Measurements from ENCODE around the gene OOSP2. TPM values are rescaled to one million over a fixed set of nuclear protein-coding genes. Genes with fewer than 3 reads are reported as not detected.
"Not testable (repeated sequence)": the region's sequence is repeated elsewhere in the genome, so short reads cannot be mapped to it uniquely, and the experiment has no call there.

Gene OOSP2
- total RNA-seq, 1 donor from 2014 or later, result not detected

GRCh38 chr11:60056349-60056969 lies 16.2 kb downstream of the OOSP2 start, which contains the start of gene MS4A3:
Gene MS4A3, plus strand, starts transcription at chr11:60056665. Its CDS starts 4,496 bp downstream, at chr11:60061161.
- H3K9me3 Mint-ChIP-seq, result peaks cover 3% of the 10 kb centered on the region
- H3K4me3 Mint-ChIP-seq (ENCODE audit: low read depth), result no peak within 1 kb of the TSS
- no peak for DNase-seq (ENCODE audit: low spot score)
- no peak within 1 kb of the TSS for H3K27ac Mint-ChIP-seq
- no peaks in the 10 kb centered on the region for H3K36me3 Mint-ChIP-seq (ENCODE audit: low read depth)
- H3K27me3 Mint-ChIP-seq (ENCODE audit: low read depth), result peaks cover 2% of the 10 kb centered on the region
- intact Hi-C loops (cut with micrococcal nuclease), result no loop called here
- peaks cover 3% of the 10 kb centered on the region for H3K4me1 Mint-ChIP-seq (ENCODE audit: low read depth)

DNA sequence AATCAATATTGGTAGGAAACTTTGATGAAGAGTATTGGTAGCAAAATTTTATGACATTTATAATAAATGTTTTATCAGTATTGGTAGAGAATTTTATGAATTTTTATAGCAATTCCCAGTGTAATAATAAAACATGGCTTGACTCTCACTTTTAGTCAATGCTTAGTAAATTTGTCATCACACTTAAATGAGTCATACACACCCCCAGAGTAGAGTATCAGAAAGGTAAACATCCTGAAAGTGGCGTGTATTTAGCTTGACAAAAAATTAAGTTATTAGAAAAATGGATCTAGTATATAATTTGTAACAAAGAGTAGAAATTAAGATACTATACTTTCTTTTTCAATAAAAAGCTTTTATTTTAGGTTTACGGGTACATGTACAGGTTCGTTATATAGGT lies 18.8 kb downstream of the OOSP2 start:
- H3K27ac Mint-ChIP-seq, result no peak overlapping the region
- no peaks in the 10 kb centered on the region for H3K36me3 Mint-ChIP-seq (ENCODE audit: low read depth)
- H3K4me3 Mint-ChIP-seq (ENCODE audit: low read depth), result no peak overlapping the region
- no peak for DNase-seq (ENCODE audit: low spot score)
- no peaks in the 10 kb centered on the region for H3K27me3 Mint-ChIP-seq (ENCODE audit: low read depth)
- H3K9me3 Mint-ChIP-seq, result peaks cover 3% of the 10 kb centered on the region
- peaks cover 3% of the 10 kb centered on the region for H3K4me1 Mint-ChIP-seq (ENCODE audit: low read depth)
- intact Hi-C loops (cut with micrococcal nuclease), result no loop called here

DNA sequence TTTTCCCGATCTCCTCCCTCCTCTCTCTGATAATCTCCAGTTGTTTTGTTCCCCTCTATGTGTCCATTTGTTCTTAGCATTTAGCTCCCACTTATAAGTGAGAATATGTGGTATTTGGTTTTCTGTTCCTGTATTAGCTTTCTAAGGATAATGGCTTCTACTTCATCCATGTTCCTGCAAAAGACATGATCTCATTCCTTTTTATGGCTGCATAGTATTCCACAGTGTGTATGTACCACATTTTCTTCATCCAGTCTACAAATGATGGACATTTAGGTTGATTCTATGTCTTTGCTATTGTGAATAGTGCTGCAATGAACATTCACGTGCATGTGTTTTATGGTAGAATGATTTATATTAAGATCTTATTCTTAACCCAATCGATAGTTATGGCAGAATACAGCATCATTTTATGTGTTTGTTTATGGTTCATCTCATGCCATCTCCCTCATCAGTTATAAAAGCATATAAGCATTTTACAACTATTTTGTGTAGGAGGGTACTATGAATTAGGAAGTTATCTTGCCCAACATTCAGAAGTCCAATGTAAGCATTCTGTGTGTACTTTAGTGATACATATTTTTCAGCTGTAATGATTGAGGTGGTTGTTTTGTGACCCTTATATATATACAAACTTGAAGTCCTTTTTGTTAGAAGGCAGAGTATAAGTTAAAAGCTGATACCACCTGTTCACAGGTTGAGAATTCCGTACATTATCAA lies 19.5 kb downstream of the OOSP2 start:
- Mint-ChIP-seq H3K9me3 (peaks cover 3% of the 10 kb centered on the region), H3K27ac (no peak overlapping the region), H3K4me3 (ENCODE audit: low read depth) (no peak overlapping the region), H3K27me3 (ENCODE audit: low read depth) (no peaks in the 10 kb centered on the region), H3K4me1 (ENCODE audit: low read depth) (peaks cover 3% of the 10 kb centered on the region), H3K36me3 (ENCODE audit: low read depth) (no peaks in the 10 kb centered on the region)
- intact Hi-C loops (cut with micrococcal nuclease), result no loop called here
- no peak for DNase-seq (ENCODE audit: low spot score)

- peaks cover 3% of the 10 kb centered on the region for H3K4me1 Mint-ChIP-seq (ENCODE audit: low read depth)
- no peaks in the 10 kb centered on the region for H3K27me3 Mint-ChIP-seq (ENCODE audit: low read depth)
- no peak overlapping the region for H3K4me3 Mint-ChIP-seq (ENCODE audit: low read depth)
- no peak overlapping the region for H3K27ac Mint-ChIP-seq
- intact Hi-C loops (cut with micrococcal nuclease), result no loop called here
- H3K9me3 Mint-ChIP-seq, result peaks cover 3% of the 10 kb centered on the region
- no peaks in the 10 kb centered on the region for H3K36me3 Mint-ChIP-seq (ENCODE audit: low read depth)
- DNase-seq (ENCODE audit: low spot score), result no peak
Observed at GRCh38 chr11:60064111-60064510, 23.9 kb downstream of the OOSP2 start.

DNA sequence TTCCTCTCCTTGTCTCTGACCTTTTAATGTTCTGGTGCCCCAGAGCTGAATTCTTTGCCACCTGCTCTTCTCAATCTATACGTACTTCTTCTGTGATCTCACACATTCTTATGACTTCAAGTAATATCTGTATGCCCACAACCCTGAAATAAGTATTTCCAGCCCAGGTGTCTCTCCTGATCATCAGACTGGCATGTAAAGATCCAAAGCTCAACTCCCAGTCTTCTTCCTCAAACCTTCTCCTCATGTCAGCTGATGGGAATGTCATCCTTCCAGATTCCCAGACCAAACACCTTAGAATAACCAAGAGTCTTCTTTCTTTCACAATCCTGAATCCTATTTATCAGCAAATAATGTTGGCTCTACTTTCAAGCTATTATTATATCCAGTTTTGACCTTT lies 25.6 kb downstream of the OOSP2 start:
- H3K36me3 Mint-ChIP-seq (ENCODE audit: low read depth), result no peaks in the 10 kb centered on the region
- H3K27ac Mint-ChIP-seq, result no peak overlapping the region
- intact Hi-C loops (cut with micrococcal nuclease), result no loop called here
- no peak for DNase-seq (ENCODE audit: low spot score)
- no peak overlapping the region for H3K4me3 Mint-ChIP-seq (ENCODE audit: low read depth)
- no peaks in the 10 kb centered on the region for H3K9me3 Mint-ChIP-seq
- H3K27me3 Mint-ChIP-seq (ENCODE audit: low read depth), result no peaks in the 10 kb centered on the region
- H3K4me1 Mint-ChIP-seq (ENCODE audit: low read depth), result no peaks in the 10 kb centered on the region

DNA sequence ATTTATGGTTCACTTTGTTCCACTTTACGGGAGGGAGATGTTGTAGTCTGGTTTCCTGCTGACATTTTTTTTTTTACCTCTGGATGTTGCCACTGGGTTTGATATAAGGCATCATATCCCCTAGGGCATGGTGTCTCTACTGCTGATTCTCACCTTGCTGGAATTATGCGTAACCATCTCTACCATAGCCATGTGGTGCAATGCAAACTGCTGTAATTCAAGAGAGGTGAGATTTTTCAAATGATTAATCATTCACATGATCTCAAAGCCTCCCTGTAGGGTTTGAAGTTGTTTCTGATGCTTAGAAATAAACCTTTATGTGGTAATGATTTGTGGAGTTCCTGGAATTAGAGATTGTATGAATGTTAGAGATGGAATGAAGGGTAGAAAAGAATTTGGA lies 29.2 kb downstream of the OOSP2 start:
- H3K9me3 Mint-ChIP-seq, result no peaks in the 10 kb centered on the region
- H3K36me3 Mint-ChIP-seq (ENCODE audit: low read depth), result no peaks in the 10 kb centered on the region
- no peak overlapping the region for H3K27ac Mint-ChIP-seq
- intact Hi-C loops (cut with micrococcal nuclease), result no loop called here
- no peaks in the 10 kb centered on the region for H3K4me1 Mint-ChIP-seq (ENCODE audit: low read depth)
- no peak overlapping the region for H3K4me3 Mint-ChIP-seq (ENCODE audit: low read depth)
- no peak for DNase-seq (ENCODE audit: low spot score)
- no peaks in the 10 kb centered on the region for H3K27me3 Mint-ChIP-seq (ENCODE audit: low read depth)

- H3K4me1 Mint-ChIP-seq (ENCODE audit: low read depth); DNase-seq (ENCODE audit: low spot score); H3K36me3 Mint-ChIP-seq (ENCODE audit: low read depth); intact Hi-C loops (cut with micrococcal nuclease); H3K27me3 Mint-ChIP-seq (ENCODE audit: low read depth); H3K4me3 Mint-ChIP-seq (ENCODE audit: low read depth); H3K9me3 Mint-ChIP-seq; H3K27ac Mint-ChIP-seq: not testable (repeated sequence)
Observed at GRCh38 chr11:60071644-60072043, 31.4 kb downstream of the OOSP2 start.

- no peak for DNase-seq (ENCODE audit: low spot score)
- Mint-ChIP-seq H3K36me3 (ENCODE audit: low read depth) (no peaks in the 10 kb centered on the region), H3K27ac (no peak overlapping the region), H3K27me3 (ENCODE audit: low read depth) (peaks cover 2% of the 10 kb centered on the region), H3K4me1 (ENCODE audit: low read depth) (no peaks in the 10 kb centered on the region), H3K4me3 (ENCODE audit: low read depth) (no peak overlapping the region), H3K9me3 (no peaks in the 10 kb centered on the region)
- intact Hi-C loops (cut with micrococcal nuclease), result no loop called here
Observed at GRCh38 chr11:60077216-60077817, 37.1 kb downstream of the OOSP2 start.

GRCh38 chr11:60077981-60078380 lies 37.8 kb downstream of the OOSP2 start:
- Mint-ChIP-seq H3K27ac (no peak overlapping the region), H3K4me1 (ENCODE audit: low read depth) (no peaks in the 10 kb centered on the region), H3K27me3 (ENCODE audit: low read depth) (peaks cover 4% of the 10 kb centered on the region), H3K36me3 (ENCODE audit: low read depth) (no peaks in the 10 kb centered on the region), H3K9me3 (no peaks in the 10 kb centered on the region), H3K4me3 (ENCODE audit: low read depth) (no peak overlapping the region)
- no peak for DNase-seq (ENCODE audit: low spot score)
- intact Hi-C loops (cut with micrococcal nuclease), result no loop called here

GRCh38 chr11:60078745-60079144 lies 38.5 kb downstream of the OOSP2 start:
- H3K27ac Mint-ChIP-seq, result no peak overlapping the region
- H3K4me1 Mint-ChIP-seq (ENCODE audit: low read depth), result no peaks in the 10 kb centered on the region
- no peak for DNase-seq (ENCODE audit: low spot score)

DNA sequence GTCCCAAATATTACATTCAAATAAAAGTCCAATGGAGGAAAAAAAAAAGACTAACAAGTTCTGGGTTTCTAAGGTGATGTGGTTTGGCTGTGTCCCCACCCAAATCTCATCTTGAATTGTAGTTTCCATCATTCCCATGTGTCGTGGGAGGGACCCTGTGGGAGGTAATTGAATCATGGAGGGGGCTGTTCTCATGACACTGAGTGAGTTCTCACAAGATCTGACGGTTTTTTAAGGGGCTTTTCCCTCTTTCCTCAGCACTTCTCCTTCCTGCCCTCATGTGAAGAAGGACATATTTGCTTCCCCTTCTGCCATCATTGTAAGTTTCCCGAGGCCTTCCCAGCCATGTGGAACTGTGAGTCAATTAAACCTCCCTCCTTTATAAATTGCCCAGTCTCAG lies 40.3 kb downstream of the OOSP2 start:
- no peaks in the 10 kb centered on the region for H3K9me3 Mint-ChIP-seq
- H3K4me1 Mint-ChIP-seq (ENCODE audit: low read depth), result no peaks in the 10 kb centered on the region
- H3K27me3 Mint-ChIP-seq (ENCODE audit: low read depth), result peaks cover 4% of the 10 kb centered on the region
- intact Hi-C loops (cut with micrococcal nuclease), result no loop called here
- no peak for DNase-seq (ENCODE audit: low spot score)
- H3K27ac Mint-ChIP-seq, result no peak overlapping the region
- no peaks in the 10 kb centered on the region for H3K36me3 Mint-ChIP-seq (ENCODE audit: low read depth)
- H3K4me3 Mint-ChIP-seq (ENCODE audit: low read depth), result no peak overlapping the region

More at GRCh38 chr11:60078745-60079144, 38.5 kb downstream of the OOSP2 start:
- Mint-ChIP-seq H3K27me3 (ENCODE audit: low read depth) (peaks cover 4% of the 10 kb centered on the region), H3K9me3 (no peaks in the 10 kb centered on the region), H3K4me3 (ENCODE audit: low read depth) (no peak overlapping the region), H3K36me3 (ENCODE audit: low read depth) (no peaks in the 10 kb centered on the region)
- intact Hi-C loops (cut with micrococcal nuclease), result no loop called here

DNA sequence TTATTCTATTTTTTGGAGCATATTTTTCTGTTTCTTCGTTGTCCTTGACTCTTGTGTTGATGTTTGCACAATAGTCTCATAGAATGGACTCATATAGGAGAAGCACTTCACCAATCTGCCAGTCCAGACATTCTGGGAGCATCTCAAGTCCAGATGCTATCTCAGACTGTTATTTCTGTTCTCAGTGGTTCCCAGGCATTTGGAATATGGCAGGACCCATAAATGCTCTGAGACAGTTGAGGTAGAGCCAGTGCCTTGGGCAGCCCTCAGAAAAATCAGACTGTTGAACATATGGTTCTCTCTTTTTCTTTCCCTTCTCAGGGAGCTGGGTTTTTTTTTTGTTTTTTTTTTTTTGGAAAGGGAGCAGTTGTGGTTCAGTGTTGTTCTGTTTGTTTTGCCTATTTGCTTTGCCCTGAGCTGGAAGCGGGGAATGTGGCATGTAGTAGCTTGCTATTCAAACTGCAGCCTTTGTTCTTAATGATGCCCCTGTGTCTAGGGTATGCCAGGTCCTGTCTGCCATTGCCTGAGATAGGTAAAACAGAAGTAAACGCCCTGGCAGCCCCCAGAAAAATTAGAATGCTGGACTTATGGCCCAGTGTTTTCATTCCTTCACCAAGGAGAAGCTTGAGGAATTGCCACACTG lies 44.5 kb downstream of the OOSP2 start:
- peaks cover 4% of the 10 kb centered on the region for H3K27me3 Mint-ChIP-seq (ENCODE audit: low read depth)
- no peak for DNase-seq (ENCODE audit: low spot score)
- intact Hi-C loops (cut with micrococcal nuclease), result no loop called here
- H3K27ac Mint-ChIP-seq, result no peak overlapping the region
- H3K9me3 Mint-ChIP-seq, result no peaks in the 10 kb centered on the region
- H3K36me3 Mint-ChIP-seq (ENCODE audit: low read depth), result no peaks in the 10 kb centered on the region
- no peak overlapping the region for H3K4me3 Mint-ChIP-seq (ENCODE audit: low read depth)
- H3K4me1 Mint-ChIP-seq (ENCODE audit: low read depth), result no peaks in the 10 kb centered on the region

DNA sequence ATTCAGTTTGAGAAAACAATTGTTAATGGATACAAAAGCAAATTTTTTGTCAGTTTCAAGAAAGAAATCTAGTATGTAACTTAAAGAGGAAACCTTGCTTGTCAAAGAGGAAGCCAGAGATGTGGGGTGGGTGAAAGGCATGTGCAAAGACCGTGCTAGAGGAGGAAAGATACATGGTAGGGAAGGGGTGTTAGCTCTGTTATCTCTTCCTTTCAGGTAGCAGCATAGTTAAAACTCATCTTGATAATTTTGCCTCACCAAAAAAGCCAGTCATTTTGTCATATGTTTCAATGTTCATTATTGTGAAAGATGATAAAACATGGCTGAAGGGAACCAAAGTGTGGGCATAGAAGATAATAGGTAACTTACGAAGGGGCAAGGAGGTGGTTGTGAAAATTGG lies 45.7 kb downstream of the OOSP2 start:
- Mint-ChIP-seq H3K27ac (no peak overlapping the region), H3K4me3 (ENCODE audit: low read depth) (no peak overlapping the region), H3K9me3 (no peaks in the 10 kb centered on the region), H3K4me1 (ENCODE audit: low read depth) (no peaks in the 10 kb centered on the region), H3K27me3 (ENCODE audit: low read depth) (peaks cover 4% of the 10 kb centered on the region), H3K36me3 (ENCODE audit: low read depth) (no peaks in the 10 kb centered on the region)
- no peak for DNase-seq (ENCODE audit: low spot score)
- intact Hi-C loops (cut with micrococcal nuclease), result no loop called here

Measured in activated T-helper 2 cell treated with anti-CD3 and anti-CD28 coated beads, Interferon-gamma antibody, Interleukin-2, Interleukin-4, amounts not matched to agents 10 μg/mL and 5 μg/mL and 100 μg/mL, durations not matched to agents 14 hours and 24 hours and 36 hours (primary cell).